K562 (cell line): ENCODE data around the gene ASIP. TPM values are rescaled to one million over a fixed set of nuclear protein-coding genes. Genes with fewer than 3 reads are reported as not detected.

Experiments
- ATAC-seq: fragments of 200-7000 bp; cut with Tn5 transposase; 3 replicates; pipeline ENCODE4 v1.9.1; 2020; ENCODE audit warnings: moderate library complexity
- BruUV-seq: library from RNA; stranded (reverse); fragments of 400-500 nt; replicated peaks from 2 replicates; lab custom pipeline; 2021; lab: Mats Ljungman, UMichigan
- CTCF ChIA-PET: fragments of 300-600 bp; formaldehyde crosslinking; extraction: SDS; loops from one replicate; lab custom pipeline; 2021; ENCODE audit warnings: low intra/inter-chr PET ratio; lab: Yijun Ruan, JAX
- POLR2A ChIA-PET: fragments of 300-600, 350-650 bp; sonication (Branson Sonifier 250); formaldehyde crosslinking; extraction: SDS; loops from one replicate; lab custom pipeline; 2021; ENCODE audit warnings: antibody characterized with exemption, inconsistent platforms; lab: Yijun Ruan, JAX
- DNase-seq, 4 experiments: peaks; one replicate each; pipeline versions ENCODE4 v3.0.0 to v3.0.0-alpha.2; 2011 to 2018; ENCODE audit warnings: low spot score in 3 of 4, mixed read lengths in 3 of 4; ENCODE audit errors: extremely low read depth in 1 of 4
- FAIRE-seq: peaks from 2 replicates; lab custom pipeline; 2011; peaks lifted over from hg19 to GRCh38; lab: Jason Lieb, UNC
- H2AFZ ChIP-seq: 2 replicates; pipeline ENCODE4 v1.6.0; 2011; ENCODE audit warnings: low read depth, low read length, control low read depth, inconsistent platforms
- H3K27ac ChIP-seq: fragments of 200-600 bp; 3 replicates; pipeline ENCODE4 v1.8.0; 2011; ENCODE audit warnings: low read depth, mild to moderate bottlenecking, control low read depth, inconsistent platforms, low read length, moderate library complexity, mixed read lengths; ENCODE audit errors: extremely low read depth
- H3K27me3 ChIP-seq, 2 experiments: fragments of 300-600 bp in 1 of 2; 2 replicates in 1 of 2; 3 replicates in 1 of 2; pipeline versions ENCODE4 v1.6.0 to v1.8.0; 2011; ENCODE audit warnings: inconsistent platforms in 2 of 2, low read length in 2 of 2, mild to moderate bottlenecking in 1 of 2, mixed read lengths in 1 of 2, moderate library complexity in 1 of 2; ENCODE audit not compliant: control insufficient read depth in 2 of 2, insufficient read depth in 2 of 2
- H3K36me3 ChIP-seq: fragments of 300-600 bp; 3 replicates; pipeline ENCODE4 v1.8.0; 2011; ENCODE audit warnings: mild to moderate bottlenecking, low read length, inconsistent platforms; ENCODE audit not compliant: control insufficient read depth, insufficient read depth
- H3K4me1 ChIP-seq, 2 experiments: fragments of 200-600 bp in 1 of 2; replicated peaks in 1 of 2; 2 replicates in 1 of 2; 3 replicates in 1 of 2; pipeline versions ENCODE4 v1.5.1 to v1.8.0; 2011; ENCODE audit warnings: inconsistent platforms in 2 of 2, low read length in 2 of 2, mild to moderate bottlenecking in 1 of 2, mixed read lengths in 1 of 2, moderate library complexity in 1 of 2; ENCODE audit not compliant: control insufficient read depth in 2 of 2, insufficient read depth in 2 of 2
- H3K4me2 ChIP-seq: 2 replicates; pipeline ENCODE4 v1.6.1; 2011; ENCODE audit warnings: low read length, control low read depth, inconsistent platforms, mixed read lengths; ENCODE audit not compliant: insufficient read depth
- H3K4me3 ChIP-seq: fragments of 200-600 bp; sonication (generic), shearing (Covaris generic); 2 replicates; pipeline ENCODE4 v1.5.1; 2016; ENCODE audit warnings: control low read depth, inconsistent platforms
- H3K79me2 ChIP-seq: fragments of 200-600 bp; 3 replicates; pipeline ENCODE4 v1.8.0; 2011; ENCODE audit warnings: low read length, inconsistent platforms; ENCODE audit not compliant: control insufficient read depth, insufficient read depth
- H3K9ac ChIP-seq, 2 experiments: 2 replicates each; pipeline versions ENCODE4 v1.6.0 to v1.6.1; 2011; ENCODE audit warnings: low read depth in 2 of 2, low read length in 2 of 2, control low read depth in 1 of 2, inconsistent platforms in 1 of 2, mild to moderate bottlenecking in 1 of 2, mixed read lengths in 1 of 2; ENCODE audit not compliant: insufficient read depth in 1 of 2
- H3K9me1 ChIP-seq: one replicate; pipeline ENCODE4 v1.6.0; 2011; ENCODE audit warnings: inconsistent platforms, mild to moderate bottlenecking, low read length, moderate library complexity; ENCODE audit not compliant: control insufficient read depth, insufficient read depth
- H3K9me3 ChIP-seq: replicated peaks from 2 replicates; pipeline ENCODE4 v1.5.1; 2011; ENCODE audit warnings: low read depth, low read length, inconsistent platforms; ENCODE audit not compliant: control insufficient read depth, insufficient read depth
- H4K20me1 ChIP-seq: replicated peaks from 2 replicates; pipeline ENCODE4 v1.6.1; 2011; ENCODE audit warnings: low read length, inconsistent platforms, mixed read lengths; ENCODE audit not compliant: control insufficient read depth, insufficient read depth
- CBX3 ChIP-seq, 2 experiments: IDR thresholded peaks; 1 replicate in 1 of 2; 2 replicates in 1 of 2; pipeline ENCODE4 v1.6.1; 2012; ENCODE audit warnings: inconsistent platforms in 2 of 2, low read length in 2 of 2, borderline replicate concordance in 1 of 2, control low read depth in 1 of 2
- CGGBP1 ChIP-seq: fragments of 250-450 bp; sonication (Bioruptor Pico); IDR thresholded peaks from 2 replicates; pipeline ENCODE4 v1.9.0; 2021; ENCODE audit warnings: mild to moderate bottlenecking
- CREB3L1 ChIP-seq: fragments of 450-650 bp; IDR thresholded peaks from 2 replicates; pipeline ENCODE4 v1.6.1; 2014; ENCODE audit warnings: low read depth, mild to moderate bottlenecking, moderate library complexity, borderline replicate concordance
- MITF ChIP-seq: IDR thresholded peaks from 2 replicates; pipeline ENCODE4 v1.6.1; 2014; ENCODE audit warnings: antibody characterized with exemption
- ZNF766 ChIP-seq: fragments of 200-800 bp; sonication (Bioruptor generic); conservative IDR thresholded peaks from 2 replicates; pipeline ENCODE4 v1.6.1; 2016; ENCODE audit warnings: missing genetic modification characterization, missing compliant biosample characterization
- WGBS: fragments of 100-300 bp; shearing (Covaris generic); methylation state at CpG from one replicate; pipeline ENCODE4 v1.1.6; 2016; ENCODE audit warnings: low coverage, mixed read lengths; ENCODE audit not compliant: insufficient coverage; ENCODE audit errors: missing lambda C conversion rate; 5-methylcytosine and 5-hydroxymethylcytosine counted together
- in situ Hi-C: fragments of 300-500 bp; cut with MboI; formaldehyde crosslinking; loops from 4 replicates; pipeline ENCODE4 v1.15.0; 2018; ENCODE audit warnings: inconsistent platforms, mixed read lengths
- intact Hi-C: fragments of 100-400 bp; cut with micrococcal nuclease; formaldehyde crosslinking; loops from 2 replicates; pipeline ENCODE4 v1.14.2; 2022
- polyA plus RNA-seq, 8 experiments: library from polyadenylated mRNA; depleted of rRNA in 4 of 8; stranded (reverse) in 5 of 8; unstranded in 3 of 8; fragments of >200 nt; fragmentation: Nextera tagmentation in 2 of 8; fragmentation: Illumina TruSeq in 1 of 8; extraction: Ambion mirVana in 2 of 8; extraction: Trizol in 1 of 8; gene quantifications; 2 replicates each; pipeline versions ENCODE4 v1.2.1 to v1.2.3, GENCODE V29; 2011 to 2014; ENCODE audit warnings: inconsistent platforms in 1 of 8, missing spikeins in 1 of 8
- total RNA-seq, 7 experiments: library from RNA; depleted of rRNA in 6 of 7; stranded (reverse); fragments of >200 nt in 6 of 7; fragmentation: Illumina TruSeq in 2 of 7; extraction: Trizol in 2 of 7; gene quantifications; 2 replicates each; pipeline versions ENCODE4 v1.2.1 to v1.2.3, GENCODE V29; 2011 to 2021; ENCODE audit warnings: low replicate concordance in 1 of 7

Gene ASIP
- total and polyA plus RNA-seq, 9 of the 15 experiments (the other 6 are each of a cell fraction or from before 2014, with no cell fraction given): not detected

GRCh38 chr20:34315236-34315635 lies 74.0 kb downstream of the ASIP start:
- TF ChIP-seq CREB3L1: no peak
- no peak for TF ChIP-seq CBX3 (IDR thresholded peaks at IDR 0.05; ENCODE audit: borderline replicate concordance in 1 of 2, low read length in 2 of 2)
- TF ChIP-seq CGGBP1 (CRISPR knock-in tag): no peak
- no peak for TF ChIP-seq ZNF766
- no peak for TF ChIP-seq MITF
- TF ChIP-seq, all 486 proteins: peak for 0
- H3K9ac ChIP-seq: no peak overlapping the region
- FAIRE-seq (no peak), DNase-seq (no peak), ATAC-seq (no peak)
- ChIA-PET POLR2A (interaction anchor here (1.1 kb wide), 1 partner anchor 158 kb away, joined by 3 read pairs; no protein-coding TSS in a partner anchor), CTCF (interaction anchor here (0.6 kb wide), 1 partner anchor 93 kb away, joined by 3 read pairs; no protein-coding TSS in a partner anchor)
- H3K4me3 ChIP-seq: no peak overlapping the region
- H2AFZ ChIP-seq: no peak overlapping the region
- H3K27me3 ChIP-seq: no peaks in the 10 kb centered on the region
- H3K9me3 ChIP-seq: no peaks in the 10 kb centered on the region
- H3K79me2 ChIP-seq: no peaks in the 10 kb centered on the region
- no peak overlapping the region for H3K4me2 ChIP-seq
- intact Hi-C loops (no loop called here), in situ Hi-C loops (loop anchor here (10.0 kb wide), 1 partner anchor 390 kb away; the partner anchor contains the start of gene TP53INP2)
- no TSS peak for BruUV-seq
- WGBS: 54% methylated on average over 3 of the region's 3 CpGs
- no peaks in the 10 kb centered on the region for H4K20me1 ChIP-seq
- H3K27ac ChIP-seq: no peak overlapping the region
- no peaks in the 10 kb centered on the region for H3K9me1 ChIP-seq
- peaks cover 13 to 20% of the 10 kb centered on the region in 2 experiments; a peak in 4 of 5 replicates for H3K4me1 ChIP-seq
- no peaks in the 10 kb centered on the region for H3K36me3 ChIP-seq
